ENCODE data around the gene FMNL2.

Gene FMNL2

GRCh38 chr2:152411154-152411553 lies 76.2 kb downstream of the FMNL2 start:
- Histone ChIP-seq H3K4ac (ENCODE audit: low read length) (no peak overlapping the region), H3K4me1 (ENCODE audit: control insufficient read depth in 2 of 2, insufficient read depth in 1 of 2, low read depth in 1 of 2, low read length in 2 of 2) (peaks cover 8 to 26% of the 10 kb centered on the region in 2 donors), H2AK5ac (ENCODE audit: low read depth, low read length) (no peak overlapping the region)

GRCh38 chr2:152413228-152414030 lies 78.5 kb downstream of the FMNL2 start:
- Histone ChIP-seq H3K14ac (ENCODE audit: low read length) (no peak overlapping the region), H3K4me2 (ENCODE audit: insufficient read depth, low read length, poor library complexity, severe bottlenecking) (no peak overlapping the region), H2BK15ac (ENCODE audit: low read length) (no peak overlapping the region), H3K9me3 (replicated peaks in 1 of 2; ENCODE audit: control insufficient read depth in 2 of 2, insufficient read depth in 1 of 2, low read depth in 1 of 2, low read length in 2 of 2) (no peaks in the 10 kb centered on the region), H2AK5ac (ENCODE audit: low read depth, low read length) (no peak overlapping the region), H2BK120ac (ENCODE audit: low read depth, low read length) (no peak overlapping the region), H3K27ac (replicated peaks; ENCODE audit: low read length) (no peak overlapping the region), H4K8ac (ENCODE audit: low read depth, low read length) (no peak overlapping the region), H3K4me3 (ENCODE audit: low read length in 2 of 2) (no peak overlapping the region), H4K91ac (ENCODE audit: low read depth, low read length, poor library complexity) (no peak overlapping the region), H3K9ac (ENCODE audit: low read depth, low read length, poor library complexity) (no peak overlapping the region), H2BK12ac (ENCODE audit: low read length) (no peak overlapping the region), H2AFZ (ENCODE audit: low read length) (no peak overlapping the region), H3K36me3 (replicated peaks in 1 of 2; ENCODE audit: control insufficient read depth in 2 of 2, insufficient read depth in 2 of 2, low read length in 2 of 2) (peaks cover 0 to 37% of the 10 kb centered on the region in 2 donors), H3K4me1 (ENCODE audit: control insufficient read depth in 2 of 2, insufficient read depth in 1 of 2, low read depth in 1 of 2, low read length in 2 of 2) (peaks cover 2 to 20% of the 10 kb centered on the region in 2 donors), H3K27me3 (ENCODE audit: control insufficient read depth in 3 of 3, insufficient read depth in 3 of 3, low read depth in 1 of 3, low read length in 3 of 3) (no peaks in the 10 kb centered on the region), H3K4ac (ENCODE audit: low read length) (no peak overlapping the region), H3K23ac (ENCODE audit: low read depth, low read length, poor library complexity) (no peak overlapping the region), H3K79me1 (ENCODE audit: low read depth, low read length) (peaks cover 3% of the 10 kb centered on the region), H2BK5ac (ENCODE audit: low read length) (no peak overlapping the region), H3K18ac (ENCODE audit: low read length) (no peak overlapping the region)
- no CpG with 5 or more reads among the region's 3 CpGs for WGBS, 2 donors (ENCODE audit: extremely low coverage in 2 of 2, insufficient read length in 2 of 2, insufficient replicate concordance in 1 of 2)
- DNase-seq (ENCODE audit: low spot score) = no peak

More at GRCh38 chr2:152411154-152411553, 76.2 kb downstream of the FMNL2 start:
- H3K9me3 ChIP-seq (replicated peaks in 1 of 2; ENCODE audit: control insufficient read depth in 2 of 2, insufficient read depth in 1 of 2, low read depth in 1 of 2, low read length in 2 of 2) = no peaks in the 10 kb centered on the region
- no peak overlapping the region for H2BK120ac ChIP-seq (ENCODE audit: low read depth, low read length)
- H3K23ac ChIP-seq (ENCODE audit: low read depth, low read length, poor library complexity) = no peak overlapping the region
- no peak overlapping the region for H3K4me2 ChIP-seq (ENCODE audit: insufficient read depth, low read length, poor library complexity, severe bottlenecking)
- H2BK15ac ChIP-seq (ENCODE audit: low read length) = no peak overlapping the region
- no peak overlapping the region for H2BK5ac ChIP-seq (ENCODE audit: low read length)
- H3K36me3 ChIP-seq (replicated peaks in 1 of 2; ENCODE audit: control insufficient read depth in 2 of 2, insufficient read depth in 2 of 2, low read length in 2 of 2) = peaks cover 0 to 24% of the 10 kb centered on the region in 2 donors
- H3K14ac ChIP-seq (ENCODE audit: low read length) = no peak overlapping the region
- H2AFZ ChIP-seq (ENCODE audit: low read length) = no peak overlapping the region
- no peak overlapping the region for H3K4me3 ChIP-seq (ENCODE audit: low read length in 2 of 2)
- H4K91ac ChIP-seq (ENCODE audit: low read depth, low read length, poor library complexity) = no peak overlapping the region
- H3K79me1 ChIP-seq (ENCODE audit: low read depth, low read length) = no peaks in the 10 kb centered on the region
- no peak overlapping the region for H2BK12ac ChIP-seq (ENCODE audit: low read length)
- no peak for DNase-seq (ENCODE audit: low spot score)
- no peak overlapping the region for H4K8ac ChIP-seq (ENCODE audit: low read depth, low read length)
- H3K9ac ChIP-seq (ENCODE audit: low read depth, low read length, poor library complexity) = no peak overlapping the region
- H3K27ac ChIP-seq (replicated peaks; ENCODE audit: low read length) = no peak overlapping the region
- no peak overlapping the region for H3K18ac ChIP-seq (ENCODE audit: low read length)
- H3K27me3 ChIP-seq (ENCODE audit: control insufficient read depth in 3 of 3, insufficient read depth in 3 of 3, low read depth in 1 of 3, low read length in 3 of 3) = no peaks in the 10 kb centered on the region

GRCh38 chr2:152415231-152415642 lies 80.3 kb downstream of the FMNL2 start:
- Histone ChIP-seq H2AFZ (ENCODE audit: low read length) (no peak overlapping the region), H3K27ac (replicated peaks; ENCODE audit: low read length) (no peak overlapping the region), H3K9ac (ENCODE audit: low read depth, low read length, poor library complexity) (no peak overlapping the region), H3K36me3 (replicated peaks in 1 of 2; ENCODE audit: control insufficient read depth in 2 of 2, insufficient read depth in 2 of 2, low read length in 2 of 2) (peaks cover 0 to 33% of the 10 kb centered on the region in 2 donors), H2BK15ac (ENCODE audit: low read length) (no peak overlapping the region), H3K79me1 (ENCODE audit: low read depth, low read length) (peaks cover 3% of the 10 kb centered on the region), H2BK12ac (ENCODE audit: low read length) (no peak overlapping the region), H4K91ac (ENCODE audit: low read depth, low read length, poor library complexity) (no peak overlapping the region), H3K23ac (ENCODE audit: low read depth, low read length, poor library complexity) (no peak overlapping the region), H4K8ac (ENCODE audit: low read depth, low read length) (no peak overlapping the region), H3K9me3 (replicated peaks in 1 of 2; ENCODE audit: control insufficient read depth in 2 of 2, insufficient read depth in 1 of 2, low read depth in 1 of 2, low read length in 2 of 2) (no peaks in the 10 kb centered on the region), H3K4me2 (ENCODE audit: insufficient read depth, low read length, poor library complexity, severe bottlenecking) (no peak overlapping the region), H2BK5ac (ENCODE audit: low read length) (no peak overlapping the region), H2BK120ac (ENCODE audit: low read depth, low read length) (no peak overlapping the region), H3K4ac (ENCODE audit: low read length) (no peak overlapping the region), H3K27me3 (ENCODE audit: control insufficient read depth in 3 of 3, insufficient read depth in 3 of 3, low read depth in 1 of 3, low read length in 3 of 3) (no peaks in the 10 kb centered on the region), H3K18ac (ENCODE audit: low read length) (no peak overlapping the region), H3K4me3 (ENCODE audit: low read length in 2 of 2) (no peak overlapping the region), H2AK5ac (ENCODE audit: low read depth, low read length) (no peak overlapping the region), H3K14ac (ENCODE audit: low read length) (no peak overlapping the region), H3K4me1 (ENCODE audit: control insufficient read depth in 2 of 2, insufficient read depth in 1 of 2, low read depth in 1 of 2, low read length in 2 of 2) (peaks cover 3 to 17% of the 10 kb centered on the region in 2 donors)
- DNase-seq (ENCODE audit: low spot score) = no peak
- WGBS, 2 donors (ENCODE audit: extremely low coverage in 2 of 2, insufficient read length in 2 of 2, insufficient replicate concordance in 1 of 2) = no CpG with 5 or more reads among the region's 3 CpGs

- Histone ChIP-seq H3K14ac (ENCODE audit: low read length) (no peak overlapping the region), H3K9me3 (replicated peaks in 1 of 2; ENCODE audit: control insufficient read depth in 2 of 2, insufficient read depth in 1 of 2, low read depth in 1 of 2, low read length in 2 of 2) (no peaks in the 10 kb centered on the region), H3K4me2 (ENCODE audit: insufficient read depth, low read length, poor library complexity, severe bottlenecking) (no peak overlapping the region), H3K4ac (ENCODE audit: low read length) (no peak overlapping the region), H4K91ac (ENCODE audit: low read depth, low read length, poor library complexity) (no peak overlapping the region), H3K23ac (ENCODE audit: low read depth, low read length, poor library complexity) (no peak overlapping the region), H3K18ac (ENCODE audit: low read length) (no peak overlapping the region), H2AFZ (ENCODE audit: low read length) (no peak overlapping the region), H3K4me3 (ENCODE audit: low read length in 2 of 2) (no peak overlapping the region), H3K4me1 (ENCODE audit: control insufficient read depth in 2 of 2, insufficient read depth in 1 of 2, low read depth in 1 of 2, low read length in 2 of 2) (peaks cover 6 to 15% of the 10 kb centered on the region in 2 donors), H2AK5ac (ENCODE audit: low read depth, low read length) (no peak overlapping the region), H2BK15ac (ENCODE audit: low read length) (no peak overlapping the region), H2BK120ac (ENCODE audit: low read depth, low read length) (no peak overlapping the region), H2BK5ac (ENCODE audit: low read length) (no peak overlapping the region), H2BK12ac (ENCODE audit: low read length) (no peak overlapping the region), H3K36me3 (replicated peaks in 1 of 2; ENCODE audit: control insufficient read depth in 2 of 2, insufficient read depth in 2 of 2, low read length in 2 of 2) (peaks cover 0 to 37% of the 10 kb centered on the region in 2 donors), H3K9ac (ENCODE audit: low read depth, low read length, poor library complexity) (no peak overlapping the region), H3K79me1 (ENCODE audit: low read depth, low read length) (peaks cover 3% of the 10 kb centered on the region), H3K27me3 (ENCODE audit: control insufficient read depth in 3 of 3, insufficient read depth in 3 of 3, low read depth in 1 of 3, low read length in 3 of 3) (no peaks in the 10 kb centered on the region), H4K8ac (ENCODE audit: low read depth, low read length) (no peak overlapping the region), H3K27ac (replicated peaks; ENCODE audit: low read length) (no peak overlapping the region)
- DNase-seq (ENCODE audit: low spot score) = no peak
- no CpG with 5 or more reads among the region's 3 CpGs for WGBS, 2 donors (ENCODE audit: extremely low coverage in 2 of 2, insufficient read length in 2 of 2, insufficient replicate concordance in 1 of 2)
Measured at GRCh38 chr2:152415796-152416195, 80.8 kb downstream of the FMNL2 start.
